GM12878 (cell line): ENCODE results near the gene ALG3.

Experiments
- CHD4 ChIP-seq: fragments of 200-600 bp; sonication (generic); IDR thresholded peaks from 2 replicates; pipeline ENCODE4 v1.6.1; 2016; ENCODE audit warnings: mild to moderate bottlenecking
- GATAD2B ChIP-seq: fragments of 450-650 bp; conservative IDR thresholded peaks from 2 replicates; pipeline ENCODE4 v1.6.1; 2017; ENCODE audit warnings: low read depth, mild to moderate bottlenecking, moderate library complexity
- HDGF ChIP-seq: fragments of 450-650 bp; IDR thresholded peaks from 2 replicates; pipeline ENCODE4 v1.6.1; 2016; ENCODE audit warnings: antibody characterized with exemption
- POLR2A ChIP-seq: IDR thresholded peaks from 2 replicates; pipeline ENCODE4 v1.6.1; 2011; ENCODE audit warnings: low read depth, mild to moderate bottlenecking, low read length
- SIN3A ChIP-seq: IDR thresholded peaks from 2 replicates; pipeline ENCODE4 v1.6.1; 2012; ENCODE audit warnings: low read depth, low read length, improper control_type of control experiment
- SIX5 ChIP-seq: IDR thresholded peaks from 2 replicates; pipeline ENCODE4 v1.6.1; 2011; ENCODE audit warnings: mild to moderate bottlenecking, low read depth, low read length, moderate library complexity; ENCODE audit not compliant: severe bottlenecking
- SP1 ChIP-seq: IDR thresholded peaks from one replicate; pipeline ENCODE4 v1.6.1; 2011; ENCODE audit warnings: low read depth, low read length
- SREBF2 ChIP-seq: IDR thresholded peaks from 2 replicates; pipeline ENCODE4 v1.6.1; 2012; ENCODE audit warnings: mild to moderate bottlenecking, low read length
- ZNF274 ChIP-seq: IDR thresholded peaks from one replicate; pipeline ENCODE4 v1.8.0; 2011; ENCODE audit not compliant: insufficient read length, insufficient read depth
- TF ChIP-seq, protein P1 (sequence below), 3 experiments: IDR thresholded peaks in 2 of 3; conservative IDR thresholded peaks in 1 of 3; 2 replicates each; pipeline ENCODE4 v1.5.1; 2011; ENCODE audit warnings: low read depth in 3 of 3, low read length in 3 of 3, mild to moderate bottlenecking in 3 of 3, control low read depth in 2 of 3, moderate library complexity in 2 of 3, inconsistent platforms in 1 of 3, mixed read lengths in 1 of 3; ENCODE audit not compliant: control insufficient read depth in 2 of 3, insufficient read depth in 1 of 3; ENCODE audit errors: extremely low read depth in 1 of 3
- TF ChIP-seq, protein P2 (sequence below): IDR thresholded peaks from 2 replicates; pipeline ENCODE4 v1.6.1; 2011; ENCODE audit warnings: borderline replicate concordance, low read depth, mild to moderate bottlenecking, moderate library complexity, mixed read lengths, low read length; ENCODE audit not compliant: insufficient read depth; ENCODE audit errors: extremely low read length
- TF ChIP-seq, protein P3 (sequence below): fragments of 450-650 bp; formaldehyde crosslinking; IDR thresholded peaks from 2 replicates; pipeline ENCODE4 v1.4.0; 2020; ENCODE audit warnings: mild to moderate bottlenecking, moderate library complexity

DNA sequence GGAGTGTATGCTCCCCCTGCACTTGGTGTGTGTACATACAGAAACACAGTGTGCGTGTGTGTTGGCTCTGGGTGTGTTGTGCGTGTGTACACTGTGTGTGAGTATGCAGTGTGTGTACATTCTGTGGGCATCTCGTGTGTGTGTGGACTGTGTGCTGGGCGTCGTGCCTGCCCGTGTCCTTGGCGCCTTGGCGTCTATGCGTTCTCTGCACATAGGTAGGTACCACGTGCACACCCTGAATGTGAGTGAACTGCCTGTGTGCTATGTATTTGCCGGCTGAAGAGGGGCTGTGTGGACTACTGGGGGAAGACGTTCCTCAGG lies 26.6 kb upstream of the ALG3 start:
- TF ChIP-seq SIN3A (no peak), CHD4 (no peak), SIX5 (no peak), GATAD2B (no peak), POLR2A (no peak), ZNF274 (no peak), HDGF (no peak), SREBF2 (no peak), SP1 (no peak)
- TF ChIP-seq, protein P1, sequence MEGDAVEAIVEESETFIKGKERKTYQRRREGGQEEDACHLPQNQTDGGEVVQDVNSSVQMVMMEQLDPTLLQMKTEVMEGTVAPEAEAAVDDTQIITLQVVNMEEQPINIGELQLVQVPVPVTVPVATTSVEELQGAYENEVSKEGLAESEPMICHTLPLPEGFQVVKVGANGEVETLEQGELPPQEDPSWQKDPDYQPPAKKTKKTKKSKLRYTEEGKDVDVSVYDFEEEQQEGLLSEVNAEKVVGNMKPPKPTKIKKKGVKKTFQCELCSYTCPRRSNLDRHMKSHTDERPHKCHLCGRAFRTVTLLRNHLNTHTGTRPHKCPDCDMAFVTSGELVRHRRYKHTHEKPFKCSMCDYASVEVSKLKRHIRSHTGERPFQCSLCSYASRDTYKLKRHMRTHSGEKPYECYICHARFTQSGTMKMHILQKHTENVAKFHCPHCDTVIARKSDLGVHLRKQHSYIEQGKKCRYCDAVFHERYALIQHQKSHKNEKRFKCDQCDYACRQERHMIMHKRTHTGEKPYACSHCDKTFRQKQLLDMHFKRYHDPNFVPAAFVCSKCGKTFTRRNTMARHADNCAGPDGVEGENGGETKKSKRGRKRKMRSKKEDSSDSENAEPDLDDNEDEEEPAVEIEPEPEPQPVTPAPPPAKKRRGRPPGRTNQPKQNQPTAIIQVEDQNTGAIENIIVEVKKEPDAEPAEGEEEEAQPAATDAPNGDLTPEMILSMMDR (IDR thresholded peaks at IDR 0.05 in 2 of 3, conservative IDR thresholded peaks at IDR 0.05 in 1 of 3; ENCODE audit: control insufficient read depth in 2 of 3, extremely low read depth in 1 of 3, insufficient read depth in 1 of 3, low read depth in 3 of 3, low read length in 3 of 3) = no peak
- TF ChIP-seq, protein P2, sequence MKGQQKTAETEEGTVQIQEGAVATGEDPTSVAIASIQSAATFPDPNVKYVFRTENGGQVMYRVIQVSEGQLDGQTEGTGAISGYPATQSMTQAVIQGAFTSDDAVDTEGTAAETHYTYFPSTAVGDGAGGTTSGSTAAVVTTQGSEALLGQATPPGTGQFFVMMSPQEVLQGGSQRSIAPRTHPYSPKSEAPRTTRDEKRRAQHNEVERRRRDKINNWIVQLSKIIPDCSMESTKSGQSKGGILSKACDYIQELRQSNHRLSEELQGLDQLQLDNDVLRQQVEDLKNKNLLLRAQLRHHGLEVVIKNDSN = no peak
- TF ChIP-seq, protein P3, sequence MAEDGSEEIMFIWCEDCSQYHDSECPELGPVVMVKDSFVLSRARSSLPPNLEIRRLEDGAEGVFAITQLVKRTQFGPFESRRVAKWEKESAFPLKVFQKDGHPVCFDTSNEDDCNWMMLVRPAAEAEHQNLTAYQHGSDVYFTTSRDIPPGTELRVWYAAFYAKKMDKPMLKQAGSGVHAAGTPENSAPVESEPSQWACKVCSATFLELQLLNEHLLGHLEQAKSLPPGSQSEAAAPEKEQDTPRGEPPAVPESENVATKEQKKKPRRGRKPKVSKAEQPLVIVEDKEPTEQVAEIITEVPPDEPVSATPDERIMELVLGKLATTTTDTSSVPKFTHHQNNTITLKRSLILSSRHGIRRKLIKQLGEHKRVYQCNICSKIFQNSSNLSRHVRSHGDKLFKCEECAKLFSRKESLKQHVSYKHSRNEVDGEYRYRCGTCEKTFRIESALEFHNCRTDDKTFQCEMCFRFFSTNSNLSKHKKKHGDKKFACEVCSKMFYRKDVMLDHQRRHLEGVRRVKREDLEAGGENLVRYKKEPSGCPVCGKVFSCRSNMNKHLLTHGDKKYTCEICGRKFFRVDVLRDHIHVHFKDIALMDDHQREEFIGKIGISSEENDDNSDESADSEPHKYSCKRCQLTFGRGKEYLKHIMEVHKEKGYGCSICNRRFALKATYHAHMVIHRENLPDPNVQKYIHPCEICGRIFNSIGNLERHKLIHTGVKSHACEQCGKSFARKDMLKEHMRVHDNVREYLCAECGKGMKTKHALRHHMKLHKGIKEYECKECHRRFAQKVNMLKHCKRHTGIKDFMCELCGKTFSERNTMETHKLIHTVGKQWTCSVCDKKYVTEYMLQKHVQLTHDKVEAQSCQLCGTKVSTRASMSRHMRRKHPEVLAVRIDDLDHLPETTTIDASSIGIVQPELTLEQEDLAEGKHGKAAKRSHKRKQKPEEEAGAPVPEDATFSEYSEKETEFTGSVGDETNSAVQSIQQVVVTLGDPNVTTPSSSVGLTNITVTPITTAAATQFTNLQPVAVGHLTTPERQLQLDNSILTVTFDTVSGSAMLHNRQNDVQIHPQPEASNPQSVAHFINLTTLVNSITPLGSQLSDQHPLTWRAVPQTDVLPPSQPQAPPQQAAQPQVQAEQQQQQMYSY (CRISPR knock-in tag) = no peak
